Right cardiac atrium (tissue), 5 donors: ENCODE measurements around the gene APC2. TPM values are rescaled to one million over a fixed set of nuclear protein-coding genes. Genes with fewer than 3 reads are reported as not detected.

Experiments used
- ATAC-seq, 2 donors: fragments of 200-7000 bp; cut with Tn5 transposase; one replicate each; pipeline versions ENCODE4 v1.8.0 to v1.9.1; 2020; ENCODE audit warnings: moderate library complexity in 2 of 2, mild to moderate bottlenecking in 1 of 2
- DNase-seq, 3 donors: peaks; one replicate each; pipeline ENCODE4 v3.0.0-alpha.2; 2020
- H3K27ac ChIP-seq: one replicate; pipeline ENCODE4 v1.5.1; 2013; ENCODE audit warnings: mild to moderate bottlenecking, low read length, control low read depth, moderate library complexity
- H3K27me3 ChIP-seq: one replicate; pipeline ENCODE4 v1.6.1; 2013; ENCODE audit not compliant: control insufficient read depth, insufficient read depth
- H3K4me1 ChIP-seq: one replicate; pipeline ENCODE4 v1.6.1; 2013; ENCODE audit warnings: low read length; ENCODE audit not compliant: control insufficient read depth, insufficient read depth
- H3K4me3 ChIP-seq: one replicate; pipeline ENCODE4 v1.5.1; 2013; ENCODE audit warnings: low read length, control low read depth
- H3K9me3 ChIP-seq: one replicate; pipeline ENCODE4 v1.6.1; 2013; ENCODE audit warnings: low read length; ENCODE audit not compliant: control insufficient read depth
- WGBS: extraction: QIAGEN DNeasy Blood & Tissue Kit; methylation state at CpG from one replicate; pipeline ENCODE4 v1.1.7; 2013; 5-methylcytosine and 5-hydroxymethylcytosine counted together
- intact Hi-C, 4 donors: fragments of 100-400 bp; cut with DNase I; formaldehyde crosslinking; loops; one replicate each; pipeline versions ENCODE4 v1.11.0 to v1.14.0; 2022 to 2023
- polyA plus RNA-seq: library from polyadenylated mRNA; stranded (reverse); fragments of 200-250 nt; gene quantifications from one replicate; pipeline ENCODE4 v1.2.3, GENCODE V29; 2013
- total RNA-seq, 4 donors: library from RNA; stranded (reverse); fragmentation: NEBNext Ultra II Directional; extraction: Animal tissue kit (Norgen Biotek cat#: 25700); gene quantifications; one replicate each; pipeline ENCODE4 v1.2.1, GENCODE V29; 2021
- donor health status: healthy with polysubstance abuse.
- donor health status: DM: no; HTN: yes; CAD: no.
- donor health status: DM: no; HTN: no; CAD: no.
- donor health status: DM: no; HTN: yes; CAD: no; lungs with severe emphysema.
- donor health status: DM: yes; HTN: yes; CAD: no.

The APC2 gene
- total and polyA plus RNA-seq, 5 donors: 0.45 to 0.88 (median 0.68) TPM

DNA sequence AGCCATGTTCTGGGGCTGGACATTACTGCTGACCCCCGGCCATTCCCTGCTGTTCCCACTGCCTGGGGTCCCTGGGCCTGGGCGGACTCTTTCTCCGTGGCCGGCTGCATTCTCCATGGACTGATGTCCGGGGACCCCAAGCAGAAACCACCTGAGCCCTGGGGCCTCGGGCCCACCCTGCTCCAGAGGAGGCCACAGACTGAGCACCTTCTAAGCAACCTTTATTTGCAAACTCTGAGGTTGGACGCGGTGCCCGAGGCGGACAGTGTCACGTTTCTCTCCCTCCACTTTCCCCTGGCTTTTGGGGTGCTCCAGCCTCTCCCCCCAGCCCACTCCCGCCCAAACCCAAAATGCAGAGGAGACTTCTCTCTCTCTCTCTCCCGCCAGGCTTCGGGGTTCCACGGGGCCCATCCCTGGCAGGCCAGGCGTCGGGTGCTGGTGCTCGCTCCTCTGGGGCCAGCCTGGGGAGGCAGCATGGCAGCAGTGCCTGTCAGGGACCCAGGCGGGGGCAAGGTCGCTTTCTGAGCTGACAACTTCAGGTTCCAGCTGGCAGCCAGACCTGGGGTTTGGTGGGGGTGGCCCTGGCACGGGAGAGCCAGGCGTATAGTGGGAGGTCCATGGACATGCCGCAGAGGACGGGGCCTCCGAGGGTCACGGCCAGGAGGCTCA, 31.4 kb downstream of the APC2 start:
- 89% methylated on average over 26 of the region's 26 CpGs for WGBS
- no peak for ATAC-seq

DNA sequence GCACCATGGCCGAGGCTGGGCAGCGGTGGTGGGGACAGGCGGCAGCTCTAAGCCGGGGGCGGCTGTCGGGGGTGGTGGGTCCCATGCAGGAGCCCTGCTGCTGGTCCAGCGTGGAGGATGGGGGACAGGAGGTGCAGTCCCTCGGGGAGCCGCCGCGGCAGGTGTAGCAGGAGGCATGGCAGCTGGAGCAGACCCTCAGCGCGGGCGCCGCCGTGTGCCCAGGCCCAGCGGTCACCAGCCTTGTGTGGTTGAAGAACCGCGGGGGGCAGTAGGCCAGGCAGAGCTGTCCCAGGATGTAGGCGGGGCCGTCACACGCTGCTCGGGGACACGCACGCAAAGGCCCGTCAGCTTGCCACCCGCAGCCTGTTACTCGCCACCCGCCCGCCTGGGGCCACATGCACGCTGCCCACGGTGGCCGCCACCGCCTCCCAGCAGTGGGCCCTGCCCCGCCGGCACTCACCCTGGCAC, 32.0 kb downstream of the APC2 start:
- no peak overlapping the region for H3K4me3 ChIP-seq
- H3K27me3 ChIP-seq: no peaks in the 10 kb centered on the region
- H3K9me3 ChIP-seq: no peaks in the 10 kb centered on the region
- WGBS: 87% methylated on average over 36 of the region's 36 CpGs
- DNase-seq (peak in 1 of 3 donors; percentile 65), ATAC-seq (no peak)
- H3K4me1 ChIP-seq: no peaks in the 10 kb centered on the region
- intact Hi-C loops: no loop called here
- no peak overlapping the region for H3K27ac ChIP-seq

More for the DNA sequence above, 31.4 kb downstream of the APC2 start:
- Histone ChIP-seq H3K4me3 (no peak overlapping the region), H3K27ac (no peak overlapping the region), H3K4me1 (no peaks in the 10 kb centered on the region), H3K27me3 (no peaks in the 10 kb centered on the region), H3K9me3 (no peaks in the 10 kb centered on the region)
- intact Hi-C loops: no loop called here
- peak in 1 of 3 donors; percentile 19 for DNase-seq

DNA sequence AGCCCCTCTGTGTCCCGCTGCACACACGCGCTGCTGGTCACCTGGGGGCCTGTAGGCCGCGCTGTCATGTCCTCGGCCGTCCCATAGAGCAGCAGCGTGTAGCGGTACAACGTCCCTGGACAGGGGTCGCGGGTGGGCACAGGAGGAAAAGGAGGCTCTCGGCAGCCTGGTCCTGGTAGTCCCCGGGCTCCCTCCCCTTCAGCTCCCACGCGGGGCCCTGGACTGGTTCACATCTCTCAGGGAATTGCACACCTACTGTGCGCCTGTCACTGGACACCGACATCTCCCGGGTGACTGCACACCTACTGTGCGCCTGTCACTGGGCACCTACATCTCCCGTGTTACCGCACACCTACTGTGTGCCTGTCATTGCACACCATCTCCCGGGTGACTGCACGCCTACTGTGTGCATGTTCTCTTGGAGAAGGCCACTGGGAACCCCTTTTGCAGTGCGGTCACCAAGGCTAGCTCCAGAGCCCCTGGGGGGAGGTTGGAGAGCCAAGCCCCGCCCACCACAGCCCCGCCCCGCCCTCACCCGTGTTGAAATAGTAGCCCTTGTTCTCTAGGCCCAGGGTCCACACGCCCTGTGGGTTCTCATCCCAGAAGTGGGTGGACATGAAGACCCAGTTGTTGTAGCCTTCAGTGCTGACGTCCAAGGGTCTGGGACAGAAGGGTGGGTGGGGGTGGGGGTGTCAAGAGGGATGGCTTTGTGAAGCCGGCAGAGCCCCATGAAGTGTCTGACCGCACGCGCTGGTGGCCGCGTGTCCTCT, 32.6 kb downstream of the APC2 start:
- Histone ChIP-seq H3K27ac (no peak overlapping the region), H3K27me3 (no peaks in the 10 kb centered on the region), H3K4me3 (no peak overlapping the region), H3K4me1 (no peaks in the 10 kb centered on the region), H3K9me3 (no peaks in the 10 kb centered on the region)
- ATAC-seq (no peak), DNase-seq (peak in 1 of 3 donors; percentile 66)
- intact Hi-C loops: no loop called here
- WGBS: 79% methylated on average over 37 of the region's 37 CpGs

DNA sequence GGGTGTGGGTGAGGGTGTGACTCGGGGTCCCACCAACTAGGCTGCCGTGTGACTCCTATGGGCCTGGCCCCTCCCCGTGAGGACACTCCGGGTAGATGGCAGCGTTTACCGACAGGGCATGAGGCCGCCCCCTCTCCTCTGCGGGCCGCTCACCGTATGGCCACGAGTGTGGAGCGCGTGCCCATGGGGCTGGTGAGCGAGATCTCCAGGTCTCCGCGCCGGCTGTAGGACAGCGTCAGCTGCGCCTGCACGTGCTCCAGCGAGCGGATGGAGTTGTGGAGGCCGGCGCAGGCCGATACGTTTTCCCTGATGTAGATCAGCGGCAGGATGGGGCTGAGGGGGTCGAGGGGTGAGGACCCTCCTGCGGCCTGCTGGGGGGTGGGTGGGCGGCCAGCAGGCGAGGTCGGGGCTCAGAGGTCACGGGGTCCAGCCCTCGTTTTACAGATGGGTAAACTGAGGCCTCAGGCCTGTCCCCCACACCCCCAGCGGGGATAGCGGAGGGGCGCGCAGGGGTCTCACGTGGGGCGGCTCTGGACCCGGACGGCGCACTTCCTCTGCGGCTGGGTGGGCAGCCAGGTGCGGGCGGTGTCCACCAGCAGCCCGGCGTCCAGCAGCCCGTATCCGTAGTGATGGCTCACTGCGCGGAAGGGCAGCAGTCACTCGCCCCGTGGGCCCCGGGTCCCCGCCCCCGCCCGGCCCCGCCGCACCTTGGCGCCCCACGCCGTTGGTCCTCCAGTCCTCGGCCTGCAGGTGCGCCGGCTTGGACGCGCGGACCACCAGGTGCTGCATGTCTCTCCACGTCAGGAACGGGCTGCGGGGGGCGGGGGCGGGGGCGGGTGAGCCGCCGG, 33.4 kb downstream of the APC2 start:
- H3K27me3 ChIP-seq: no peaks in the 10 kb centered on the region
- no peaks in the 10 kb centered on the region for H3K4me1 ChIP-seq
- no peaks in the 10 kb centered on the region for H3K9me3 ChIP-seq
- intact Hi-C loops: no loop called here
- no peak overlapping the region for H3K4me3 ChIP-seq
- WGBS: 90% methylated on average over 77 of the region's 77 CpGs
- no peak for ATAC-seq
- H3K27ac ChIP-seq: no peak overlapping the region
- DNase-seq: peak in 1 of 3 donors; percentile 68

DNA sequence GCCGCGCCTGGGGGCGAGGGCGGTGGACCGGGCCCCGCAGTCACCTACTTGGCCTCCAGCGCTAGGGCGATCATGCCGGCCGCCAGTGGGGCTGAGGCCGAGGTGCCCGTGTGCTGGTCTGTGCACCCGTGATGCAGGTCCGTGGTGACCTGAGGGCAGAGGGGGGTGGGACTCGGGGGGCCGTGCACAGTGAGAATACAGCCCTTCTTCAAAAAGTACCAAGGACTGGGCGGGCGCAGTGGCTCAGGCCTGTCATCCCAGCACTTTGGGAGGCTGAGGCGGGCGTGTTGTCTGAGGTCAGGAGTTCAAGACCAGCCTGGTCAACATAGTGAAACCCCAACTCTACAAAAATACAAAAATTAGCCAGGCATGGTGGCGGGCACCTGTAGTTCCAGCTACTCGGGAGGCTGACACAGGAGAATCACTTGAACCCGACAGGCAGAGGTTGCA, 34.1 kb downstream of the APC2 start:
- no peaks in the 10 kb centered on the region for H3K9me3 ChIP-seq
- intact Hi-C loops: no loop called here
- H3K27me3 ChIP-seq: no peaks in the 10 kb centered on the region
- ATAC-seq: no peak
- H3K27ac ChIP-seq: no peak overlapping the region
- peak in 1 of 3 donors; percentile 50 for DNase-seq
- WGBS: 89% methylated on average over 23 of the region's 23 CpGs
- H3K4me3 ChIP-seq: no peak overlapping the region
- no peaks in the 10 kb centered on the region for H3K4me1 ChIP-seq

DNA sequence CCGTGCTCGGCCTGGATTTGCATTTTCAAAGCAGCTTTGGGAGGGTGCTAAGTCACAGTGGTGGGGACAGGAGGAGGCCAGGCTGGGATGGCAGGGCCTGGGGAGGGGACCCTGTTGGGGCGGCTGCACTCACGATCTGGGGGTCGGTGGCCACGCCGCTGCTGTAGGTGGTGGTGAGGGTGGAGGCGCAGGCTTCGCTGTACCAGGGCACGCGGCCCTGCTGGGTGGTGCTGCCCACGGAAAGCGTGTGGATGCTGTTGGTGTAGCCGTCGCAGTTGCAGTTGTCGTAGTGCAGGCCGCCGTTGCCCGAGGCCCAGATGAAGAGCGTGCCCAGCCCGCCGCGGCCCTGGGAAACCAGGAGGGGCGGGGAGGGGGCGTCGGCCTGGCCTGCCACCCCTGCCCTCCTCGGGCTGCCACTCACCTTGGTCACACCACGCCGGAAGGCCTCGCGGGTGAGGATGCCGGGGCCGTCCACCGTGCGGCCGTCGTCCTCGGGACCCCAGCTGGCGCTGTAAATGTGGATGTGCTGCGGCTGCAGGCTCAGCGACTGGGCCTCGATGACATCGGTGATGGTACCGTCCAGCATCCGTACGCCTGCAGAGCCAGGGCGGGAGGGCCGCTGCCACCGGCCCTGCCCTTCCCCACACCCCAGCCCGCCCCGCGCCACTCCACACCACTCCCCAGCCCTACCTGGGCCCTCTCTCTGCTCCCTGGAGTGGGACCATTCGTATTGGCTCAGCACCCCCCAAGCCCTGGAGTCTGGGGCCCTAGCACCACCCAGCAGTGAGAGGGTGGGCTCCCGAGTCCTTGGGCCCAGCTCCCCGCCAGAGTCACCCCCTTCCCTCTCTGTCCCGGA, 37.0 kb downstream of the APC2 start:
- no peak for ATAC-seq
- Histone ChIP-seq H3K9me3 (no peaks in the 10 kb centered on the region), H3K27me3 (no peaks in the 10 kb centered on the region), H3K4me1 (no peaks in the 10 kb centered on the region), H3K4me3 (no peak overlapping the region), H3K27ac (no peak overlapping the region)
- DNase-seq: peak in 1 of 3 donors; percentile 58
- WGBS: 94% methylated on average over 56 of the region's 56 CpGs
- intact Hi-C loops: no loop called here

DNA sequence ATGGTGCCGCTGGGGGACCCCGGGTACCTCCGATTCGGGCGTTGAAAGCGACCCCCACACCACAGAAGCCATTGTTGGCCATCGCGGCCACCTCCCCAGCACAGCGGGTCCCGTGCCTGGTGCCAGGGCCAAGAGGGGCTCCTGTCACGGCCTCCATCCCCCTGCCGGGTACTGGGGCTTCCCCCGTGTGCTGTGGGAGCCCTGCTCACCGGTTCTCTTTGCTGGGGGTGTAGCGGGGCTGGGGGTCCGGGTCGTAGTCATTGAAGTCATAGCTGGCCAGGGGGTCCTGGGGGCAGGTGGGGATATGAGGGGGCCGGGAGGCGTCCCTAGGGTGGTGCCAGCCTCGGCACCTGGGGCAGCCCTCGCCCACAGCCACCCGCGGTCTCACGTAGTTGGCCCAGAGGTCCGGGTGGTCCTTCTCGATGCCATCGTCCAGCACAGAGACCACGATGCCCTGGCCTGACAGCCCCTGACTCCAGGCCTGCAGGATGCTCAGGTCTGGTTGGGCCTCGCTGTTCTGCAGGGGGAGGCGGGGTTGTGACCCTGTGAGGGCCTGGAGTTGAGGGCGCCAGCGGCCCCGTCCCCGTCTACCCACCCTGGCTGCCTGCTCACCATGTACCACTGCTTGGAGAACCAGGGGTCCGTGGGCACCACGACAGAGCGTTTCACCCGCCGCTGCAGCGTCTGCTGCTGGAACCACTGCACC, 37.8 kb downstream of the APC2 start:
- DNase-seq (peak; percentile 14 to 67 (median 53)), ATAC-seq (no peak)
- Histone ChIP-seq H3K4me1 (no peaks in the 10 kb centered on the region), H3K27me3 (no peaks in the 10 kb centered on the region), H3K9me3 (no peaks in the 10 kb centered on the region), H3K27ac (no peak overlapping the region), H3K4me3 (no peak overlapping the region)
- 90% methylated on average over 40 of the region's 40 CpGs for WGBS
- intact Hi-C loops: no loop called here

DNA sequence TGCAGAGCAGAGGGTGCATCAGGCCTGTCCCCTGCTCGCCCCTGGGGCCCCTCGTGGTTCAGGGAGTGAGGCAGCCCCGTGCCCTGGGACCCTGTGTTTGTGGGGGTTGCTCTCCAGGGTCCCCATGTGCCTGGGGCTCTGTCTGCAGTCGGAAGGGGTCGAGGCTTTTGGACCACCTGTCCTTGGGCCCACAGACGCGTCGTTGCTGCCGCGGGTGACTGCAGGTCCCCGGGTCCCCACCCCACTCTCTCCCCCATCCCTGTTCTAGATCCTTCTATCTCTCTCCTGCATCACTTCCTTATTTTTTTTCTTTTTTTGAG, 38.3 kb downstream of the APC2 start:
- ATAC-seq (no peak), DNase-seq (peak in 1 of 3 donors; percentile 13)
- no peaks in the 10 kb centered on the region for H3K27me3 ChIP-seq
- intact Hi-C loops: no loop called here
- H3K4me1 ChIP-seq: no peaks in the 10 kb centered on the region
- no peak overlapping the region for H3K4me3 ChIP-seq
- H3K9me3 ChIP-seq: no peaks in the 10 kb centered on the region
- WGBS: 90% methylated on average over 11 of the region's 11 CpGs
- H3K27ac ChIP-seq: no peak overlapping the region

DNA sequence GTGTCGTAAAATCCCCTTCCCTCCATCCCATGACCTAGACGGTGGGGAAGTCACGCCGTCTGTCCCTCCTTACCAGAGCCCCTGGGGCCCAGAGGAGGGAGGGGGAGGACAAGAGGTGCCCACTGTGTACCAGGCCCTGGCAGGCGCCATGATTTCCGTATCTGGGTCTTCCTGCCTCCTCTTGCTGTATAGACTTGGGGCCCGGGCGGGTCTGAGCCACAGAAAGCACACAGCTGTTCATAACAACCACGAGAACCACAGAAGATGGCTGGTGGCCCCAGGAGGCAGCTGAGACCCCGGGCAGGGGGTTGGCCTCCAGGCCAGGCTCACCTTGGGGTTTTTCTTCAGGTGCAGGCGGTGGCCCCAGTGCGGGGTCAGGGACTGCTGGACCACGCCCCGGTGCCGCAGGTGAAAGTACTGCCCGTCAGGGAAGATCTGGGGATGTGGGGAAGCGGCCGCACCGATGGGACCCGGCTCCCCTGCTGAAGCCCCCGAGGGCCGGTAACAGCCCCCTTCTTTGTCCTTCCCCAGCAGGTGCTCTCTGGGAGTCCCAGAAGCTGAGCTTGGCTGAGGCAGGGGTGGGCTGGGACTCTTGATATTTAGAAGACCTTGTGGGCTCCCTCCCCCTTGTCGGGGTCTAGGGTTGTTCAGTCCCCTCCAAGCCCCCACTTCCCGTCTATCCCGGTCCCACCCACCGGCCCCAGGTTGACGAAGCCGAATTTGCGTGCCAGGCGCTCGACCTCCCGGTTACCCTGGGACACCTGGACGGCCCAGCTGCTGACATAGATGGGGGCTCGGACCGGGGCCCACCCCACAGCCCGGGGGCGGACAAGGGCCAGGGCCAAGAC, 39.8 kb downstream of the APC2 start:
- no peak for ATAC-seq
- WGBS: 30% methylated on average over 37 of the region's 37 CpGs
- peak in 2 of 3 donors; percentile 11 to 66 for DNase-seq
- peak overlapping the region; percentile 42 for H3K4me3 ChIP-seq
- H3K27ac ChIP-seq: peak overlapping the region; percentile 50
- no peaks in the 10 kb centered on the region for H3K27me3 ChIP-seq
- intact Hi-C loops: no loop called here
- H3K4me1 ChIP-seq: no peaks in the 10 kb centered on the region
- no peaks in the 10 kb centered on the region for H3K9me3 ChIP-seq
